HepG2 (cell line): ENCODE measurements around the gene DMPK. TPM values are rescaled to one million over a fixed set of nuclear protein-coding genes. Genes with fewer than 3 reads are reported as not detected.

Experiments
- GLI4 ChIP-seq: sonication (generic); formaldehyde crosslinking; IDR thresholded peaks from 2 replicates; pipeline ENCODE4 v1.5.1; 2020; ENCODE audit warnings: missing genetic modification reagents, mild to moderate bottlenecking, moderate library complexity, borderline replicate concordance
- HNRNPLL ChIP-seq: fragments of 200-400 bp; formaldehyde crosslinking; IDR thresholded peaks from 2 replicates; pipeline ENCODE4 v1.6.1; 2017; ENCODE audit warnings: mild to moderate bottlenecking, low read depth, low read length; ENCODE audit not compliant: poor library complexity, severe bottlenecking
- IKZF4 ChIP-seq: sonication (generic); formaldehyde crosslinking; IDR thresholded peaks from 2 replicates; pipeline ENCODE4 v1.5.1; 2020; ENCODE audit warnings: borderline replicate concordance, mild to moderate bottlenecking, low read depth, missing genetic modification reagents; ENCODE audit errors: not compliant biosample characterization
- IRX3 ChIP-seq: sonication (generic); formaldehyde crosslinking; IDR thresholded peaks from 2 replicates; pipeline ENCODE4 v1.8.1; 2023; ENCODE audit warnings: mild to moderate bottlenecking, low read depth, missing genetic modification reagents, borderline replicate concordance
- ISL2 ChIP-seq: sonication (generic); formaldehyde crosslinking; IDR thresholded peaks from 2 replicates; pipeline ENCODE4 v1.5.0; 2020; ENCODE audit warnings: missing genetic modification reagents
- ISX ChIP-seq: sonication (generic); formaldehyde crosslinking; conservative IDR thresholded peaks from 2 replicates; pipeline ENCODE4 v1.5.0; 2020; ENCODE audit warnings: missing genetic modification reagents
- KDM5B ChIP-seq: sonication (generic); formaldehyde crosslinking; IDR thresholded peaks from 2 replicates; pipeline ENCODE4 v1.4.0; 2020; ENCODE audit warnings: missing genetic modification reagents, mild to moderate bottlenecking, borderline replicate concordance
- NPAS2 ChIP-seq: sonication (generic); formaldehyde crosslinking; IDR thresholded peaks from 2 replicates; pipeline ENCODE4 v1.8.0; 2022; ENCODE audit warnings: mild to moderate bottlenecking, missing genetic modification reagents, borderline replicate concordance
- RNF2 ChIP-seq: fragments of 450-650 bp; conservative IDR thresholded peaks from 2 replicates; pipeline ENCODE4 v1.6.1; 2016; ENCODE audit warnings: low read depth
- SALL1 ChIP-seq: sonication (generic); formaldehyde crosslinking; IDR thresholded peaks from 2 replicates; pipeline ENCODE4 v1.8.0; 2022; ENCODE audit warnings: mild to moderate bottlenecking, missing genetic modification reagents
- SRSF1 ChIP-seq: fragments of 200-400 bp; formaldehyde crosslinking; optimal IDR thresholded peaks from 2 replicates; pipeline ENCODE3; 2017; ENCODE audit warnings: mild to moderate bottlenecking, low read depth, low read length, moderate library complexity
- THAP11 ChIP-seq: IDR thresholded peaks from 2 replicates; pipeline ENCODE4 v1.6.1; 2016; ENCODE audit warnings: missing biosample characterization, missing genetic modification reagents
- ZFX ChIP-seq: sonication (generic); formaldehyde crosslinking; IDR thresholded peaks from 2 replicates; pipeline ENCODE4 v1.4.0; 2020; ENCODE audit warnings: mild to moderate bottlenecking, low read depth, missing genetic modification reagents, moderate library complexity
- ZNF317 ChIP-seq: sonication (generic); formaldehyde crosslinking; IDR thresholded peaks from 2 replicates; pipeline ENCODE4 v1.5.0; 2020; ENCODE audit warnings: mild to moderate bottlenecking, missing genetic modification reagents
- polyA plus RNA-seq, 8 experiments: library from polyadenylated mRNA; depleted of rRNA in 3 of 8; stranded (reverse) in 7 of 8; unstranded in 1 of 8; fragments of >200 nt; fragmentation: Illumina TruSeq in 4 of 8; extraction: Trizol in 4 of 8; gene quantifications; 2 replicates each; pipeline versions ENCODE4 v1.2.1 to v1.2.3, GENCODE V29; 2011 to 2016; ENCODE audit warnings: low read depth in 4 of 8, missing spikeins in 1 of 8, mixed read lengths in 1 of 8; ENCODE audit not compliant: insufficient read depth in 1 of 8
- total RNA-seq, 5 experiments: library from RNA; depleted of rRNA; stranded (reverse); fragments of >200 nt; fragmentation: Illumina TruSeq; extraction: Trizol; gene quantifications; 2 replicates each; pipeline ENCODE4 v1.2.3, GENCODE V29; 2016; ENCODE audit warnings: low read depth in 1 of 5
- TF ChIP-seq, protein P1 (sequence below): sonication (generic); formaldehyde crosslinking; IDR thresholded peaks from 2 replicates; pipeline ENCODE4 v1.5.0; 2020; ENCODE audit warnings: mild to moderate bottlenecking, missing genetic modification reagents, borderline replicate concordance
- TF ChIP-seq, protein P2 (sequence below), 2 experiments: sonication (generic) in 1 of 2; formaldehyde crosslinking in 1 of 2; IDR thresholded peaks; 2 replicates each; pipeline versions ENCODE4 v1.4.0 to v1.6.1; 2018 to 2020; ENCODE audit warnings: missing genetic modification reagents in 2 of 2, borderline replicate concordance in 1 of 2, low read depth in 1 of 2, mild to moderate bottlenecking in 1 of 2, missing biosample characterization in 1 of 2
- TF ChIP-seq, protein P3 (sequence below): sonication (generic); formaldehyde crosslinking; IDR thresholded peaks from 2 replicates; pipeline ENCODE4 v1.8.1; 2023; ENCODE audit warnings: mild to moderate bottlenecking, moderate library complexity, missing genetic modification reagents
- TF ChIP-seq, protein P4 (sequence below): sonication (generic); formaldehyde crosslinking; IDR thresholded peaks from 2 replicates; pipeline ENCODE4 v1.8.1; 2023; ENCODE audit warnings: mild to moderate bottlenecking, missing genetic modification reagents

Gene DMPK
- total and polyA plus RNA-seq, 2 of the 13 experiments (the other 11 are each of a cell fraction or from before 2014, with no cell fraction given), result 5.3 to 8.8 TPM

DNA sequence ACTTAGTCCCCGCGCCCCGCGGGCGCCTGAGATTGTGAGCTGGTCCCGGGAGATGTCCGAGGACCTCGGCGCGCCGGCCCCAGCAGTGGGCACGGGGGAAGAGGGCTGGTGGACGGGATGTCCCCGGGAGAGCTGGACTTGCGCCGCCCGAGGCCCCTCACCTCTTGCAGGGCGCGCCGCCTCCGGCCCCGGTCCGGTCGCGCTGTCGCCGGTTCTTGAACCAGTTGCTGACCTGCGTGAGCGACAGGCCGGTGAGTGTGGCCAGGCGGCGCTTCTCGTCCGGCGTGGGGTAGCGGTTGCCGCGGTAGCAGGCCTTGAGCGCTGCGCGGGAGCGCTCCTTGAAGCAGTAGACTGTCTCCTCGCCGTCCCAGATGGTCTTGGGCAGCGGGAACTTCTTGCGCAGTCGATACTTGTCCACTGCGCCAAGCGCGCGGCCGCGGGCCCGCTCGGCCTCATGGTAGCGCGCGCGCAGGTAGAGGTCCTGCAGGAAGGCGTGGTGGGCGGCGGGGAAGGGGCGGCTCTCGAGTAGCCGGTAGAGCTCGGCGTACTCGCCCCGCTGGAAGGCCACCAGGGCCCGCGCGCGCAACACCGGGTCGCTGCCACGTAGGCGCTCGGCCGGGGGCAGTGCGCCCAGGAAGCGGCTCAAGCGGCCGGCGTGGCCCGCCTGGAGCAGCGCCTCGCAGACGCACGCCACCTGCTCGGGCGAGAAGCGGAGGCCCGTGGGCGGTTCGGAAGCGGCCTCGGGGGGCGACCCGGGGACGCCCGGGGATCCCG is 14.2 kb downstream of the DMPK start (continued):
- TF ChIP-seq, protein P1, sequence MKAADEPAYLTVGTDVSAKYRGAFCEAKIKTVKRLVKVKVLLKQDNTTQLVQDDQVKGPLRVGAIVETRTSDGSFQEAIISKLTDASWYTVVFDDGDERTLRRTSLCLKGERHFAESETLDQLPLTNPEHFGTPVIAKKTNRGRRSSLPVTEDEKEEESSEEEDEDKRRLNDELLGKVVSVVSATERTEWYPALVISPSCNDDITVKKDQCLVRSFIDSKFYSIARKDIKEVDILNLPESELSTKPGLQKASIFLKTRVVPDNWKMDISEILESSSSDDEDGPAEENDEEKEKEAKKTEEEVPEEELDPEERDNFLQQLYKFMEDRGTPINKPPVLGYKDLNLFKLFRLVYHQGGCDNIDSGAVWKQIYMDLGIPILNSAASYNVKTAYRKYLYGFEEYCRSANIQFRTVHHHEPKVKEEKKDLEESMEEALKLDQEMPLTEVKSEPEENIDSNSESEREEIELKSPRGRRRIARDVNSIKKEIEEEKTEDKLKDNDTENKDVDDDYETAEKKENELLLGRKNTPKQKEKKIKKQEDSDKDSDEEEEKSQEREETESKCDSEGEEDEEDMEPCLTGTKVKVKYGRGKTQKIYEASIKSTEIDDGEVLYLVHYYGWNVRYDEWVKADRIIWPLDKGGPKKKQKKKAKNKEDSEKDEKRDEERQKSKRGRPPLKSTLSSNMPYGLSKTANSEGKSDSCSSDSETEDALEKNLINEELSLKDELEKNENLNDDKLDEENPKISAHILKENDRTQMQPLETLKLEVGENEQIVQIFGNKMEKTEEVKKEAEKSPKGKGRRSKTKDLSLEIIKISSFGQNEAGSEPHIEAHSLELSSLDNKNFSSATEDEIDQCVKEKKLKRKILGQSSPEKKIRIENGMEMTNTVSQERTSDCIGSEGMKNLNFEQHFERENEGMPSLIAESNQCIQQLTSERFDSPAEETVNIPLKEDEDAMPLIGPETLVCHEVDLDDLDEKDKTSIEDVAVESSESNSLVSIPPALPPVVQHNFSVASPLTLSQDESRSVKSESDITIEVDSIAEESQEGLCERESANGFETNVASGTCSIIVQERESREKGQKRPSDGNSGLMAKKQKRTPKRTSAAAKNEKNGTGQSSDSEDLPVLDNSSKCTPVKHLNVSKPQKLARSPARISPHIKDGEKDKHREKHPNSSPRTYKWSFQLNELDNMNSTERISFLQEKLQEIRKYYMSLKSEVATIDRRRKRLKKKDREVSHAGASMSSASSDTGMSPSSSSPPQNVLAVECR (CRISPR knock-in tag), result peak; percentile 63; the same call in 1 of the 2 replicates
- TF ChIP-seq RNF2 (no peak), SALL1 (peak; percentile 59), IRX3 (CRISPR knock-in tag) (peak; percentile 48; the same call in 1 of the 2 replicates), NPAS2 (CRISPR knock-in tag) (peak; percentile 87; the same call in 1 of the 2 replicates), IKZF4 (peak; percentile 54), KDM5B (CRISPR knock-in tag) (0 out of 2 replicates have a peak, but pooled peaks have one; percentile 45), HNRNPLL (peak; percentile 95), THAP11 (CRISPR knock-in tag) (peak; percentile 51), ISL2 (CRISPR knock-in tag) (peak; percentile 56; the same call in 1 of the 2 replicates), GLI4 (no peak), ZNF317 (CRISPR knock-in tag) (no peak), ZFX (CRISPR knock-in tag) (peak; percentile 73; the same call in 1 of the 2 replicates), ISX (CRISPR knock-in tag) (no peak; the same call in 1 of the 2 replicates), SRSF1 (peak; percentile 32)
- TF ChIP-seq, protein P2, sequence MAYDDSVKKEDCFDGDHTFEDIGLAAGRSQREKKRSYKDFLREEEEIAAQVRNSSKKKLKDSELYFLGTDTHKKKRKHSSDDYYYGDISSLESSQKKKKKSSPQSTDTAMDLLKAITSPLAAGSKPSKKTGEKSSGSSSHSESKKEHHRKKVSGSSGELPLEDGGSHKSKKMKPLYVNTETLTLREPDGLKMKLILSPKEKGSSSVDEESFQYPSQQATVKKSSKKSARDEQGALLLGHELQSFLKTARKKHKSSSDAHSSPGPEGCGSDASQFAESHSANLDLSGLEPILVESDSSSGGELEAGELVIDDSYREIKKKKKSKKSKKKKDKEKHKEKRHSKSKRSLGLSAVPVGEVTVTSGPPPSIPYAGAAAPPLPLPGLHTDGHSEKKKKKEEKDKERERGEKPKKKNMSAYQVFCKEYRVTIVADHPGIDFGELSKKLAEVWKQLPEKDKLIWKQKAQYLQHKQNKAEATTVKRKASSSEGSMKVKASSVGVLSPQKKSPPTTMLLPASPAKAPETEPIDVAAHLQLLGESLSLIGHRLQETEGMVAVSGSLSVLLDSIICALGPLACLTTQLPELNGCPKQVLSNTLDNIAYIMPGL (CRISPR knock-in tag; IDR thresholded peaks at IDR 0.05; ENCODE audit: borderline replicate concordance in 1 of 2, low read depth in 1 of 2), result peak in 1 of 2 experiments; percentile 47; a peak in 3 of 4 replicates
- TF ChIP-seq, protein P3, sequence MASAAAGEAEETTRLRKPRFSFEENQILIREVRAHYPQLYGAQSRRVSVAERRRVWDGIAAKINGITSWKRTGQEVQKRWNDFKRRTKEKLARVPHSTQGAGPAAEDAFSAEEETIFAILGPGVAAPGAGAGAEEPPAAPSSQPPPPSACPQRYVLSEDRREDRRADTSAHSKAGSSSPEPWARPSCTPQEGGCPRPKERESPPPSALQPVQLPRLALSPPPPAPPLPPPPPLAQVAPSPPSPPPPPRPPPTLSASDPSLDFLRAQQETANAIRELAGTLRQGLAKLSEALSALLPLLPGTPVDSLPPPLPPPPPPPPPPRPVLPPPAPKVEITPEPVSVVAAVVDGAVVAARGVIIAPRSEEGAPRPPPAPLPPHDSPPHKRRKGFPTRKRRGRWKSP (CRISPR knock-in tag), result peak; percentile 97
- TF ChIP-seq, protein P4, sequence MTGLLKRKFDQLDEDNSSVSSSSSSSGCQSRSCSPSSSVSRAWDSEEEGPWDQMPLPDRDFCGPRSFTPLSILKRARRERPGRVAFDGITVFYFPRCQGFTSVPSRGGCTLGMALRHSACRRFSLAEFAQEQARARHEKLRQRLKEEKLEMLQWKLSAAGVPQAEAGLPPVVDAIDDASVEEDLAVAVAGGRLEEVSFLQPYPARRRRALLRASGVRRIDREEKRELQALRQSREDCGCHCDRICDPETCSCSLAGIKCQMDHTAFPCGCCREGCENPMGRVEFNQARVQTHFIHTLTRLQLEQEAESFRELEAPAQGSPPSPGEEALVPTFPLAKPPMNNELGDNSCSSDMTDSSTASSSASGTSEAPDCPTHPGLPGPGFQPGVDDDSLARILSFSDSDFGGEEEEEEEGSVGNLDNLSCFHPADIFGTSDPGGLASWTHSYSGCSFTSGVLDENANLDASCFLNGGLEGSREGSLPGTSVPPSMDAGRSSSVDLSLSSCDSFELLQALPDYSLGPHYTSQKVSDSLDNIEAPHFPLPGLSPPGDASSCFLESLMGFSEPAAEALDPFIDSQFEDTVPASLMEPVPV (CRISPR knock-in tag), result peak; percentile 80; the same call in 1 of the 2 replicates
